DMS53 (cell line): ENCODE results near the gene INHBB.
"Not testable (repeated sequence)": the region's sequence is repeated elsewhere in the genome, so short reads cannot be mapped to it uniquely, and the experiment has no call there.

Source experiments
- DNase-seq: peaks from one replicate; lab custom pipeline; 2025; lab: John Stamatoyannopoulos, UW

Gene INHBB

DNA sequence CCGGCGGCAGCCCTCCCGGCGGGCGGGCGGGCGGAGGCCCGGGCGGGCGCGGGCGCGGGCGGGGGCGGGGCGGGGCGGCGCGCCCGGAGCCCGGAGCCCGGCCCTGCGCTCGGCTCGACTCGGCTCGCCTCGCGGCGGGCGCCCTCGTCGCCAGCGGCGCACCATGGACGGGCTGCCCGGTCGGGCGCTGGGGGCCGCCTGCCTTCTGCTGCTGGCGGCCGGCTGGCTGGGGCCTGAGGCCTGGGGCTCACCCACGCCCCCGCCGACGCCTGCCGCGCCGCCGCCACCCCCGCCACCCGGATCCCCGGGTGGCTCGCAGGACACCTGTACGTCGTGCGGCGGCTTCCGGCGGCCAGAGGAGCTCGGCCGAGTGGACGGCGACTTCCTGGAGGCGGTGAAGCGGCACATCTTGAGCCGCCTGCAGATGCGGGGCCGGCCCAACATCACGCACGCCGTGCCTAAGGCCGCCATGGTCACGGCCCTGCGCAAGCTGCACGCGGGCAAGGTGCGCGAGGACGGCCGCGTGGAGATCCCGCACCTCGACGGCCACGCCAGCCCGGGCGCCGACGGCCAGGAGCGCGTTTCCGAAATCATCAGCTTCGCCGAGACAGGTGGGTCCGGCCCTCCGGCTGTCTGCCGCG lies at the start of gene INHBB:
INHBB (plus strand) TSS at position 111 of the 641 bp plus-strand sequence; CDS start at position 164, 53 bp downstream.
- DNase-seq, result peak; percentile 86

DNA sequence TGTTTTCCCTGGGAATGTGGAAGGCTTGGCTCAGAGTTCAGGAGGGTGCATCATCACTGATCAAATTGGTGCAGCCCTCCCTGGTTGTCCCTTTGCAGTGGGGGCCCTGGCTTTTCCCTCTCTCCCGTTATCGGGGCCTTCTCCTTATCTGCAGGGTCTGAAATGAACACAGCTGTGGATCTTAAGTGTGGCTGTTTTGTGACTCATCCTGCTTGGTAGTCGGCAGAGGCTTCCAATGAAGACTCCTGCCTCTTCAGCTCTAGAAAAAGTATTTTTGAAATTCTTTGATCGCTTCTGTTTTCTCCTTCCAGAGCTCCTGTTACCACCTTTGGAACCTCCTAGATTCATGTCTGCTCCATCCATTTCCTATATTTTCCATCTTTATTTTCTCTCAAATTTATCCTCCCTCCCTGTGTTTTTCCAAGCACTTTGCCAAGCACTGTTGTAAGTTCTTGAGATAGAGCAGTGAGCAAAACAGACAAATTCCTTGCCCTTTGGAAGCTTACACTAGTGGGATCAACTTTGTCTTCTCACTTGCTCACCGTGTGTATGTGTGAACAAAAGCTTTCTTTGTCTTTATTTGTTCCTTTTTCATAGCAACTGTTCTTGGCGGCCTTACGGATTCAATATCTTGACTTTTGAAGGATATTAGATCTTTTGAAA lies 47.6 kb upstream of the INHBB start:
- DNase-seq, result no peak

DNA sequence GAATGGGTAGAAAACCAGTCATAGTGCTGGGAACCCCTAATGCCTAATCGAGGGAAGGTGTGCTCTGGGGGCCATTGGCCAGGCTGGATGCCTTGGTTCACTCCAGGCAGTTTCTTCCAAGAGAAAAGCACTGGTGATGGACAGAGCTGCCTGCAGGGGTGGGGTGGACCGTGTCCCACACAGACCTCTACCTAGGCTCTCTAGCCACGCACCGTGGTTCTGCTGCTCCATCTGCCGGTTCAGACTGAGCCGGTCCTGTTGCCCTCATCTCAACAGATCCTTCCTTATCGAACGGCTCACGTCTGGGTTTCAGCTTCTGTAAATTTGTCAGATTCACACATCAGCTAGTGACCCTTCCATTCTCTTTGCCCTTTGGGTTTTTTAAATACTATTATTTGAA lies 46.9 kb upstream of the INHBB start:
- DNase-seq, result no peak

DNA sequence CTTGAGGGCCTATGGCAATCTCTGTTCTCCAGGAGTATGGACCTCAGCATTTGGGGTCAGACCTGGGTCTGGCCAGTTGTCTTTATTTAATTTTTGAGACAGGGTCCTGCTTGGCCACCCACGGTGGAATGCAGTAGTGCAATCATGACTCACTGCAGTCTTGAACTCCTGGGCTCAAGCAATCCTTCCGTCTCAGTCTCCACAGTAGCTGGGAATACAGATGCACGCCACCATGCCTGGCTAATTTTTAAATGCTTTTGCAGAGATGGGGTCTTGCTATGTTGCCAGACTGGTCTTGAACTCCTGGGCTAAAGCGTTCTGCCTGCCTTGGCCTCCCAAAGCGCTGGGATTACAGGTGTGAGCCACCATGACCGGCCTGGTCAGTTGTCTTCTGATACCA lies 46.4 kb upstream of the INHBB start:
- DNase-seq, result no peak

DNA sequence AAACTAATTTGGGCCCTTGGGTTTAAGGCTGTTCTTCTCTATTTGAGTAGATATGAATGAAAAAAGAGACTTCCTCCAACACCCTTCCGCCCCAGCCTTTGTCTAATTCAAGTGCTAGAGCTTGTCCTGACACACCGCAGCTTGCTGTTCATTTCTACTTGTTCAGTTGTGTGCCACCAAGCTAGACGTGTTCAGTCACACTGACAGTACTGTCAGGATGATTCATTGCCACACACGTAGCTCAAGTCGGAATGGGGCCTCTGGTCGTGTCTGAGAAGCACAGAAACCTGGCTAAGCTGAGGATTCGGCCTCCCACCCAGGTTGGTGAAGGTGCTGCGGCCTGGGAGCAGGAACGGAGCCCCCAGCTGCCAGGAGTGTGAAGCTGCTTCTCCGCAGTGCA lies 45.6 kb upstream of the INHBB start:
- DNase-seq, result no peak

DNA sequence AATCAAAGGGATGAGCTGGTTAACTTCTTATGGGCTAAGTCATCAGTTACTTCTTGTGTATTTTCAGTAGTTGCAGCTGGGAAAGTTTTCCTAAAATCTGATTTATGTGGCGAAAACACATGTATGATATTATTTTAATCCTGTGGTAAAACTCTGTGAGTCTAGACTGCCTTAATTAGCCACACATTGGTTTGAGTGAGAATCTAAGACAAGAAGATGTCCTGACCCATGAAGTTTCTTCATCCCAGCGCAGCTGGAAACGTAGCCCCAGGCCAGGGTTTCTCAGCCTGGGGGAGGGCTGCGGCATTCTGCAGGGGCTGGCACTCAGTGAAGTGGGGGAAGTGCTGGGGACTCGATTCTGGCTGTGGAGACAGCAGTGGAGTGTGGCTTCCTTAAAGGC lies 44.7 kb upstream of the INHBB start:
- DNase-seq, result no peak

DNA sequence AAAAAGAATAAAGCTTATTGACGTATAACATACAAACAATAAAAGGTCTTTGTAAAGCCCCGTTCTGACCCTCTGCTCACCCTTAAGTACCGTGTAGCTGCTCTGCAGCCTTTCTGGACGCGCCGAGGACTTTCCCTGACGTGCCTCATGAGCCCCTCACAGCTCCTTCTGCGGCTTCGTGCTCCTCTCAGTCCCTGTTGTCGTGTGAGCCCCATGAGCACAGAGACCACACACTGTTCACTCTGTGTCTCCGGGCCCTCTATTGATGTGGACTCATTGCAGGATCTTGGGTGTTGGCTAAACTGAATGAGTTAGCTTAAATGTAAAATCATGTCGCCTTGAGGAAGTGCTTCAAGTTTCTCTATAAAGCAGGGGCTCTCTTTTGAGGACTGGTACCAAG lies 43.6 kb upstream of the INHBB start:
- no peak for DNase-seq

DNA sequence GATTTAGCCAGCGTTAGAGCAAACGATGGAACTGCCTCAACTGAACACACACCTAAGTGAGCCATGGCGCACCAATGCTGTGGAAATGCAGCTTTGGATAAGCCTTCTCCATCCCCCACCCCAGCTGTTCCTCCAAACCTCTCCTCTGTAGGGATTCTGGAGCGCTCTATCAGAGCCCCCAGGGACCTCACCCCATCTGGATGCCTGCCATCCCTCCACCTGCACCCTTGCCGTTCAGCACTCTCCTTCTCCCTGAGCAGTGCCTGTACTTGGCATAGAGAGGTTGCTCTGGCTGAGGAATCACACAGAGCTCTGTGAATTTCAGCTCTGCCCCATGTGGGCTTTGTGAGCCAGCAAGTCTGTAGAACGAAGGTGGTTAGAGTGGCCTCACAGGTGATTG lies 42.8 kb upstream of the INHBB start:
- no peak for DNase-seq

DNA sequence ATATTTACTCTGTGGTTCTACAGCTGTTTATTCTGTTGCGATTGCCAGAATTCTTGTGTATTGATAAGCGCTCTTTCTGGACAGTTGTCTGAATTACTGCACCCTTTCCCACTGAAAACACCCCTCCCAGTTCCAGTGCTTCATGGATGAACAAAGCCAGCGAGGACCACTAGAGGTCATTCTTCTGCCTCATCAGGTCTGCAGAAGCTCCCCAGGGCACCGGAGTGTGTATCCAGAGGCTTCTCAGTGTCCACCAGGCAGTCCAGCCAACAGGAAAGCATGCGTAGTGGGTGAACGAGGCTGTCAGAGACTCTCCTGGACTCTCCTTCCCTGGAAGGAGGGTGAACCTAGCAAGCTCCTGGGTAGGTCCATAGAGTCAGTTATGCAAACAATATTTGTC lies 40.6 kb upstream of the INHBB start:
- DNase-seq, result peak; percentile 30

DNA sequence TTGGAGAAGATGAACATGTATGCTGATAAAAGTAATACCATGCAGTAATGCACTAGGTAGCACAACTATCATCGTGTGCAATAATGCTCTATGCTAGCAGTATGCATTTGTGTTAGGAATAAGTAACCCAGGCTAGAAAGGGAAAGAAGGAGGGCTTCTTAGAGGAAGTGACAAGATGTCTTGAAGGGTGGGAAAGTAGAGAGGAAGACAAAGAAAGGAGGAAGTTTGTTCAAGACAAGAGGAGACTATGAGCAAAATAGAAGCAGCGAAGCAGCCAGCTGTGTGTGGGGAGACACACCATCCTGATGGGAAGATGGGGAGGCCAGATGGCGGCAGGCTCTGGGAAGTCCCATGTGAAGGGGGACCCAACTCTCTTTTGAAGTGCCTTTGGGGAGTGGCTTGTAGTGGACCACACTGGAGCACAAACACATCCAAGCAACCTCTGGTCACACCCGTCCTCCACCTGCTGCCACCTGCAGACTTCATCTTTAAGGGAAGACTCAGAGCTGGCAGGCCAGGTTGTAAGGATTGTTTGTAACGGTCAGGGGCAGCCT lies 39.9 kb upstream of the INHBB start:
- DNase-seq, result no peak

DNA sequence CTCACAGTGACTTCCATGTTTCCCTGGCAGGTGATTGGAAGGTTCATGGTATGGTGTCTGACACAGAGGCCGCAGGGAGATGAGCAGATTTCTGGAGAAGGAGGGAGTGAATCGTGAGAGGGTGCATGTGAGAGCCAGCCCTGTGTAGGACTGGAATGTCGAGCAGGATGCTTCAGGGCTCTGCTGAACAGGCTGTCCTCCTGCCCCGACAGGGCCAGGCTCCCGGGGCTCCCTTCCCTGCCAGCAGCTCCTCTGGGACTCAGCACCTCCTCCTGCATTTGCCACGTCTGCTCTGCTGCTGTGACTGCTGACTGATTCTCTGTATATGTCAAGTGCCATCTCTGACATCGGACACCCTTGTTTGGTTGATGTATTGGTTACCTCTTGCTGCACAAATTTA lies 38.5 kb upstream of the INHBB start:
- DNase-seq, result no peak

DNA sequence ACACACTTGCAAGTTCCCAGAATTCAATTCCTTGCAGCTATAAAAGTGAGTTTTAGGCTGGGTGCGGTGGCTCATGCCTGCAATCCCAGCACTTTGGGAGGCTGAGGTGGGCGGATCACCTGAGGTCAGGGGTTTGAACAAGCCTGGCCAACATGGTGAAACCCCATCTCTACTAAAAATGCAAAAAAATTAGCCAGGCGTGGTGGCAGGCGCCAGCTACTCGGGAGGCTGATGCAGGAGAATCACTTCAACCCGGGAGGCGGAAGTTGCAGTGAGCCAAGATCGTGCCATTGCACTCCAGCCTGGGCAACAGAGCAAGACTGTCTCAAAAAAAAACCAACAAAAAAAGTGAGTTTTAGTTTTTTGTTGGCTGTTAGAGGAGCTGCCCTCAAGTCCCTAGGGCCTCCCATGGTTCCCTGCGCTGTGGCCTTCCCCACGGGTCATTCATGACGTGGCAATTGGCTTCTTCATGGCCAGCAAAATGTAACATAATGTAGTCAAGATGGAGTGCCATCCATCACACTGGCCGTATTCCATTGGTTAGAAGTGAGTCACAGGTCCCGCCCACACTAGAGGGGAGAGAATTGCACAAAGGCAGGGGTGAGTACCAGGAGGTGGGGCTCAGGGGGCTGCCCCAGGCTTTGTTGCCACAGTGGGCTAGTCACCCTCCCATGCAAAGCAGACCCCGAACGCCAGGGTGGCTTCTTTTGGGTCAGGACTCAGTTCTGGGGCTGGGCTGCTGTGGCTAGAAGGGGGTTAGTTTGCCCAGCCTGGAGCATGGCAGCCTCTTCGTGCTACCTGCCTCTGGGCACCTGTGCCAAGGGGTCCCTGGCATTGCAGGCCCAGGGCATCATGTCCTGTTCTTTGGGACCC lies 37.7 kb upstream of the INHBB start:
- no peak for DNase-seq

DNA sequence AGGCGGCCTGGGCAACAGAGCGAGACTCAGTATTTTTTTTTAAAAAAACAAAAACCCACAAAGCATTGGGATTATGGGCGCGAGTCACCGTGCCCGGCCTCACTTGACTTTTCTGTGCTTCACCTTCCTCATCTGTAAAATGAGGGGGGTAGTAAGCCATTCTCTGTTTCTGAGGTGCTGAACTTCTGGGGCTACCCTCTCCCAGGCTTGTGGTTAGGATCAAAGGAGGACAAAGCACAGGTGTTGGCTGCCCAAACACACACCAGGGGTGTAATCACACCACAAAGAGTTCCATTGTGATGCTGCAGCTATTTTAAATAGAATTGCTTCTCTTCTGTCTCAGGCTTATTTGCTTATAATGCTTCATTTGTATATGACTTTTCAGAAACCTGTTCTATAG lies 35.8 kb upstream of the INHBB start:
- DNase-seq, result no peak

DNA sequence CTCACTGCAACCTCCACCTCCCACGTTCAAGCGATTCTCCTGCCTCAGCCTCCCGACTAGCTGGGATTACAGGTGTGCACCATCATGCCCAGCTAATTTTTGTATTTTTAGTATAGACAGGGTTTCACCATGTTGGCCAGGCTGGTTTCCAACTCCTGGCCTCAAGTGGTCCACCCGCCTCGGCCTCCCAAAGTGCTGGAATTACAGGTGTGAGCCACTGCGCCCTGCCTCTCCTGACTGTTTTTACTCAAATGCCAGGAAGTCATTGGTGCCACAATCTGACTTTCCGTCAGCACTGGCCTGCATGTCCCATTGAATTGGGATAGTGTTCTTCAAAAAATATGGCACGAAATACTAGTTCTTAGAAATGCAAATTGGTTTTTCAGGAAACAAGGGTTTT lies 35.1 kb upstream of the INHBB start:
- DNase-seq, result not testable (repeated sequence)

DNA sequence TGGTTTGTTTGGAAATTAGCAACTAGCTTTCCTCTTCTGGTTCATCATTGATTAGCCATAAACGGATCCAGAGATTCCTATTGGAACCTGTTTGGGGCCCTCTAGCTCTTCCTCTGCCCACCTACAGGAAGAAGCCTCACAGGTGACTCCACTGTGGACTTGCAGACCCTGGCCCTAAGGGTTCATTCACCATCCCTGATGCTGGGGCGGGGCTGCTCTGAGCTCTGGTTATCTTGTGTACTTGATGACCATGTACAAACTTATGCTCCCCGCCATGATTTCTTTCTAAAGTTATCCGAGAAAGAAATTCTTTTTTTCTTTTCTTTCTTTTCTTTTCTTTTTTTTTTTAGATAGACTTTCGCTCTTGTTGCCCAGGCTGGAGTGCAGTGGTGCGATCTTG lies 33.9 kb upstream of the INHBB start:
- DNase-seq, result no peak

DNA sequence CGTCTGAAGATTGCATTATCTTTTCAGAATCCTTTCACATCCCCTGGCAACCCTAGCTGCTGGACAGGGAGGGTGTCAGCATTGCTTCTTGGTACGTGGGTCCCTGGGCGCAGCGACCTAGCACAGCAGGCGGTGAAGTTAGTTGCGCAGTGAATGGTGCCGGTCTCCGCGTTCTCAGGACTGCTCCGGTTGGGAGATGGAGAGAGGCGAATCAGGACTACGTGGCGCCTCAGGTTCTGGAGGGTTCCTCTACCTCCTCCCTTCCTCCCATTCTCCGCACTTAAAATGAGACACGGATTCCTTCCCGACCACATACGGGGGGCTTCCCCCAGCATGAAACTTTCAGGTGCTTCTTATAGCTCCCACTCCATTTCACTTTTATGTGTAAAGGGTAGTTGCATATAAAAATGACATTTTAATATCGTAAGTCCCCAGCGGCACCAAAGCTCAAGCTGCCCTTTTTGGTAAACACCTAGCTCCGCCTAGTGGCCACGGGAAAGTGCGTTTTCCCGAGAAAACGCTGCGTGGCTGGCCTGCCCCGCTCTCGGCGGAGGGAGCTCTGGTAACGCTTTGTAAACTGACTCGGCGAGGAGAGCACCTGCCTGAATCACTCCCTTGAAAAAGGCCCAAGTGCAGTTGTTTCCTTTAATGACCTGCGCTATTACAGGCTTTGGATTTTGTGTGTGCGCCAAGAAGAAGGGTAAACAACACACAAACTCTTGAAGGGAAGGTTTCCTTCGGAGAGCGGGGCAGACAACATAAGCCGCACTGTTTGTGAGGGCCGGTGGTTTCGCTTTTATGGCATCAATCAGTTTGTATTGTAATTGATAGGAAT lies 32.9 kb upstream of the INHBB start:
- DNase-seq, result peak; percentile 92

DNA sequence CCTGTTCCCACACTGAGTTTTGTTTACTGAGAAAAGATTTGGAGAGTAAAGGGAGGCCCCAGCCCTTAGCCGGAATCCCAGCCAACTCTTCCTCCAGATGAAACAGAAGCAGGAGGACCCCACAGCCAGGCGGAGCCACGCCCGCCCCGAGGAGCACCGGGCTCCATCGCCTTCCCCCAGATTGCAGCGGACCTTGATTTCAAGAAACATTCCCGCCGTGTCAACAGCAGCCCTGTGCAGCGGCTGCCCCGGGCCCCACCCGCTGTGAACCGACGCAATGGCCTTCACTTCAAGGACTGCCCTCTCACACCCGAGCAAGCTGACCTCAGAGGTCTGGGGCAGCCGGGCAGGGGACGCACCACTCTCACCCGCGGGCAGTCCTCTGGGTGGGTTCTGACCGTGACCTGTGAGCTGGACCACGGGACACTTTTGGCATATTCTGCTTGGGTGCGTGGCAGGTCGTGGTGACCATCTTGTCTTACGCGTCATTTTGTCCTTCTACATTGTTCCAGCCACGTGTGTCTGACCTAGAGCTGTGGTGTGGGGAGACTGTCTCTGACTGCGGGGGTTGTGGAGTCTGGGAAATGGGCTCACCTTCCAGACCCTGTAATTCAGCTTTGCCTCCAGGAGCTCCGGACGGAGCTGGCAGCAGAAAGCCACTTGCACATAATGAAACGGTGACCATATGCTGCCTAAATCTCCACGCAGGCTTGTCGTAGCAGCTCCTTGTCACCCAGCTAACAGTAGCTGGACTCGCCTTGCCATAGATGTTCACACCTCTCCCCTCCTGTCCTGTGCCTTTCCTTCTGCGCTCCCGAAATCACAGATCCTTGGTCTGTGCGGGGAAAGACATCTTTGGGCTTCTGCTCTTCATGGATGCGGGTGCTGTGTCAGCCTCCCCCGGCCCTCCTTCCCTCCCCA lies 32.0 kb upstream of the INHBB start:
- DNase-seq, result peak; percentile 62

DNA sequence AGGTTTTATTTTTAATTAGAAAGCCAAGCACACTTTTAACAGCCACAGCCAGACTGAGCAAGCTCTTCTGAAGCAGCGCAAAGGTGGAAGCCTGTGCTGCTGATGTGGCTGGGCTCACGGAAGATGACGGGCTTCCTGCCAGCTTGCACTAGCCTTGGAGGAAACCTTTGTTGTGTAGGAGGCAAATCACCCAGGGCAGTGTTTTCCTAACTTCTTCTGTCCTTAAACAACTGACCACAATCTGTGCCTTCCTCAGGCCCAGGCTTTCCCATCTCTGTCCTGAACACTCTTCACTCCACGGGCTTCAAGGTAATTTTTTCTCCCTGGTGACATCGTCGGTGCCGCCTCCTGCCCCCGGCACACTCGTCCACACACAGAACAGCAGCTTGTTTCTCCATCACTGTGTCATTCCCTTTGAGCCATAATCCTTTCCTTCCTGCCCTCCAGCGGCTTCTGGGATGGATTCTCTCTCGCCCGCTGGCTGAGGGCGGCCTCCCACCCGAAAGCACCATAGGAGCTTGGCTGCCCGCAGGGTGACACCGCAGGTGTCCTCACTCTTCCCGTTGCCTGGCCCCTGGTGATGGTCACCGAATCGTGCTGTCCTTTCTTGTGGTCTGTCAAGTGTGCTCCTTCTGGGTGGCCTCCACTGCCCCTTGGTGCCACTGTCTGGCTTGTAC lies 31.1 kb upstream of the INHBB start:
- DNase-seq, result peak; percentile 23

DNA sequence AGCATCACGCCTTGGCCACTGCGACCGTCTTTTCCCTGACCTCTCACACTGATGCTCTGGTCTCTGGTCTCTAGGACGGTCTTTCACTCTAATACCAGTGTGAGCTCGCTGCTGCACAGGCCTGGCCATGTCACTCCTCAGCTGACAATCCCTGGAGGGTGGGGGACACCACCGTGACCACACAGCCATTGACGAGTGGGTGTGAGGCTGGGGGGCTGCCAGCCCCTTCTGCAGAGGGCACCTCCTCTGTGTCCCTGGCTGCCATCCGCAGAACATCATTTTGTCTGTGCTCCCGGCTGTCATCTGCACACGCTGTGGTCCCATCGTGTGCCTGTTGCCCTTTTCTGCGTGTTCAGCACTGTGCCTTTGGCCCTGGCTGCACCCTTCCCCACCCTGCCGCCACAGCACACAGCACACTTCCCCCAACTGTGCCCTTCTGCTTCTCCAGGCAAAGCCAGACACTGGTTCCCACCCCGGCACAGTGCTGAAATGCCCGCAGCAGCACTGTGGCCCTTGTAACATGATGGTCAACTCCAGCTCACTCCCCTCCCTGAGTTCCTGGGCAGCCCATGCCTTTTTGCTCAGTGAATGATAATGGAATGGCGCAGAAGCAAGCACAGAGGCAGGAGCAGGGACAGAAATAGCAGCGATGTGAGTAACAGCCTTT lies 30.4 kb upstream of the INHBB start:
- no peak for DNase-seq

DNA sequence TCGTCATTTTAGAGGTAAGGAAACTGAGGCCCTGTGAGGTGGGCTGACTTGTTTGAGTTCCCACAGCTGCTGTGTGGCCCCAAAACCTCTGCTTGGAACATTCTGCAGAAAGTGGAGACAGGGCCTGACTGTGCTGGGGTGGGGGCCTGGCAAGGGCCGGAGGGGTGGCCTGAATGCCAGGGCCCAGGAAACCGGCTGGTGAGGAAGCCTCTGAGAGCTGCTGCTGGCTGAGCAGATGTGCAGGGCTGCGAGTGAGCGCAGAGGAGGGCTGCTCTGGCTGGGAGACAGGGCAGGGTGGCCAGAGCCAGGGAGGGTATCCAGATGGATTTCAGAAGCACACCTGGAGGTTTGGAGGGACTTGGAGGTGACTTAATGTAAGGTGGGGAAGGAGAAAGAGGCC lies 29.9 kb upstream of the INHBB start:
- DNase-seq, result no peak
